K562 (cell line): ENCODE results near the gene KLHL30. TPM values are rescaled to one million over a fixed set of nuclear protein-coding genes. Genes with fewer than 3 reads are reported as not detected.

Source experiments
- CTCFL ChIP-seq: IDR thresholded peaks from 2 replicates; pipeline ENCODE4 v1.6.1; 2011; ENCODE audit warnings: borderline replicate concordance, low read depth, mild to moderate bottlenecking, moderate library complexity, low read length; ENCODE audit not compliant: insufficient read depth, poor library complexity, severe bottlenecking
- HMG20B ChIP-seq: fragments of 250-450 bp; sonication (Bioruptor Pico); IDR thresholded peaks from 2 replicates; pipeline ENCODE4 v1.5.0; 2021; ENCODE audit warnings: mild to moderate bottlenecking
- TFE3 ChIP-seq: fragments of 450-650 bp; formaldehyde crosslinking; IDR thresholded peaks from 2 replicates; pipeline ENCODE4 v1.4.0; 2020; ENCODE audit warnings: mild to moderate bottlenecking, mixed read lengths
- TOE1 ChIP-seq, 2 experiments: fragments of 450-650 bp in 1 of 2; sonication (generic) in 1 of 2; formaldehyde crosslinking in 1 of 2; IDR thresholded peaks; 2 replicates each; pipeline versions ENCODE4 v1.7.1 to v1.8.0; 2016 to 2022; ENCODE audit warnings: borderline replicate concordance in 2 of 2, mild to moderate bottlenecking in 2 of 2, antibody characterized with exemption in 1 of 2, inconsistent platforms in 1 of 2, low read depth in 1 of 2, missing genetic modification reagents in 1 of 2, moderate library complexity in 1 of 2
- TRIM25 ChIP-seq: fragments of 450-650 bp; IDR thresholded peaks from 2 replicates; pipeline ENCODE4 v1.7.0; 2016; ENCODE audit warnings: borderline replicate concordance
- polyA plus RNA-seq, 8 experiments: library from polyadenylated mRNA; depleted of rRNA in 4 of 8; stranded (reverse) in 5 of 8; unstranded in 3 of 8; fragments of >200 nt; fragmentation: Nextera tagmentation in 2 of 8; fragmentation: Illumina TruSeq in 1 of 8; extraction: Ambion mirVana in 2 of 8; extraction: Trizol in 1 of 8; gene quantifications; 2 replicates each; pipeline versions ENCODE4 v1.2.1 to v1.2.3, GENCODE V29; 2011 to 2014; ENCODE audit warnings: inconsistent platforms in 1 of 8, missing spikeins in 1 of 8
- total RNA-seq, 7 experiments: library from RNA; depleted of rRNA in 6 of 7; stranded (reverse); fragments of >200 nt in 6 of 7; fragmentation: Illumina TruSeq in 2 of 7; extraction: Trizol in 2 of 7; gene quantifications; 2 replicates each; pipeline versions ENCODE4 v1.2.1 to v1.2.3, GENCODE V29; 2011 to 2021; ENCODE audit warnings: low replicate concordance in 1 of 7

Gene KLHL30
- total and polyA plus RNA-seq, 9 of the 15 experiments (the other 6 are each of a cell fraction or from before 2014, with no cell fraction given), result 0.04 TPM; not detected in 8

DNA sequence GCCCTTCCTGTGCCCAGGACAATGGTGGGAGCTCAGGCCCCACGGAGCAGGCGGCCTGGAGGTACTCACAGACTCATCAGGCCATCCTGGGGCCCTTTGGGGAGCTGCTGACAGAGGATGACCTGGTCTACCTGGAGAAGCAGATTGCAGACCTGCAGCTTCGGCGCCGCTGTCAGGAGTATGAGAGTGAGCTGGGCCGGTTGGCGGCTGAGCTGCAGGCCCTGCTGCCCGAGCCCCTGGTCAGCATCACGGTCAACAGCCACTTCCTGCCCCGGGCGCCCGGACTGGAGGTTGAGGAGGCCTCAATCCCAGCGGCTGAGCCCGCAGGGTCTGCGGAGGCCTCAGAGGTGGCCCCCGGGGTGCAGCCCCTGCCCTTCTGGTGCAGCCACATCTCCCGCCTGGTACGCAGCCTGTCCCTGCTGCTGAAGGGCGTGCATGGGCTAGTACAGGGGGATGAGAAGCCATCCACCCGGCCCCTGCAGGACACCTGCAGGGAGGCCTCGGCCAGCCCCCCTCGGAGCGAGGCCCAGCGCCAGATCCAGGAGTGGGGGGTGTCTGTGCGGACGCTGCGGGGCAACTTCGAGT lies 8.3 kb upstream of the KLHL30 start (continued):
- TF ChIP-seq CTCFL (no peak), TRIM25 (no peak), TFE3 (CRISPR knock-in tag) (no peak), TOE1 (IDR thresholded peaks at IDR 0.05; ENCODE audit: borderline replicate concordance) (no peak), TOE1 (CRISPR knock-in tag; IDR thresholded peaks at IDR 0.05; ENCODE audit: borderline replicate concordance, low read depth) (no peak), HMG20B (no peak)
